ENCODE results near the gene MYO16.

MYO16 gene

GRCh38 chr13:109096101-109096500, 466.7 kb downstream of the MYO16 start:
- no peaks in the 10 kb centered on the region for H4K20me1 ChIP-seq (ENCODE audit: low read depth, low read length)
- no peaks in the 10 kb centered on the region for H3K79me2 ChIP-seq (ENCODE audit: insufficient read depth, low read length)
- H3K9me2 ChIP-seq (replicated peaks; ENCODE audit: insufficient read depth, low read length), result no peaks in the 10 kb centered on the region
- no peak overlapping the region for H3K27ac ChIP-seq (ENCODE audit: low read depth, low read length)
- TF ChIP-seq EZH2phosphoT487 (conservative IDR thresholded peaks at IDR 0.05; ENCODE audit: low read length), result no peak
- no peak overlapping the region for H2AFZ ChIP-seq (ENCODE audit: low read depth, low read length, severe bottlenecking)
- H3K9ac ChIP-seq (ENCODE audit: low read length), result no peak overlapping the region
- H3K9me3 ChIP-seq (ENCODE audit: insufficient read depth, low read length), result no peaks in the 10 kb centered on the region
- no peak overlapping the region for H3K4me2 ChIP-seq (ENCODE audit: low read depth, low read length, poor library complexity, severe bottlenecking)
- H3K4me3 ChIP-seq (ENCODE audit: insufficient read depth, low read length, poor library complexity, severe bottlenecking), result no peak overlapping the region
- H3F3A ChIP-seq (ENCODE audit: insufficient read depth), result no peaks in the 10 kb centered on the region
- H3K27me3 ChIP-seq (ENCODE audit: low read length), result no peaks in the 10 kb centered on the region
- no peaks in the 10 kb centered on the region for H3K36me3 ChIP-seq (ENCODE audit: low read length)

- H3K4me3 ChIP-seq (ENCODE audit: insufficient read depth, low read length, poor library complexity, severe bottlenecking), result no peak overlapping the region
- H3K79me2 ChIP-seq (ENCODE audit: insufficient read depth, low read length), result no peaks in the 10 kb centered on the region
- H3K36me3 ChIP-seq (ENCODE audit: low read length), result no peaks in the 10 kb centered on the region
- H2AFZ ChIP-seq (ENCODE audit: low read depth, low read length, severe bottlenecking), result no peak overlapping the region
- H3K9ac ChIP-seq (ENCODE audit: low read length), result no peak overlapping the region
- no peaks in the 10 kb centered on the region for H3F3A ChIP-seq (ENCODE audit: insufficient read depth)
- TF ChIP-seq EZH2phosphoT487 (conservative IDR thresholded peaks at IDR 0.05; ENCODE audit: low read length), result no peak
- no peak for TF ChIP-seq CTCF (IDR thresholded peaks at IDR 0.05; ENCODE audit: insufficient read depth, low read length, poor library complexity, severe bottlenecking)
- no peaks in the 10 kb centered on the region for H3K27me3 ChIP-seq (ENCODE audit: low read length)
- H3K27ac ChIP-seq (ENCODE audit: low read depth, low read length), result no peak overlapping the region
- H3K9me3 ChIP-seq (ENCODE audit: insufficient read depth, low read length), result no peaks in the 10 kb centered on the region
- H3K4me2 ChIP-seq (ENCODE audit: low read depth, low read length, poor library complexity, severe bottlenecking), result no peak overlapping the region
- H4K20me1 ChIP-seq (ENCODE audit: low read depth, low read length), result no peaks in the 10 kb centered on the region
- H3K9me2 ChIP-seq (replicated peaks; ENCODE audit: insufficient read depth, low read length), result no peaks in the 10 kb centered on the region
Measured at GRCh38 chr13:109100705-109101304, 471.4 kb downstream of the MYO16 start.

- Histone ChIP-seq H3K9me3 (ENCODE audit: insufficient read depth, low read length) (no peaks in the 10 kb centered on the region), H3K27me3 (ENCODE audit: low read length) (no peaks in the 10 kb centered on the region), H3K9me2 (replicated peaks; ENCODE audit: insufficient read depth, low read length) (no peaks in the 10 kb centered on the region), H3K4me3 (ENCODE audit: insufficient read depth, low read length, poor library complexity, severe bottlenecking) (no peak overlapping the region), H3K27ac (ENCODE audit: low read depth, low read length) (no peak overlapping the region), H3K4me2 (ENCODE audit: low read depth, low read length, poor library complexity, severe bottlenecking) (no peak overlapping the region), H3K9ac (ENCODE audit: low read length) (no peak overlapping the region), H4K20me1 (ENCODE audit: low read depth, low read length) (no peaks in the 10 kb centered on the region), H3K36me3 (ENCODE audit: low read length) (no peaks in the 10 kb centered on the region), H2AFZ (ENCODE audit: low read depth, low read length, severe bottlenecking) (no peak overlapping the region), H3K79me2 (ENCODE audit: insufficient read depth, low read length) (no peaks in the 10 kb centered on the region), H3F3A (ENCODE audit: insufficient read depth) (no peaks in the 10 kb centered on the region)
- TF ChIP-seq EZH2phosphoT487 (conservative IDR thresholded peaks at IDR 0.05; ENCODE audit: low read length) (no peak), CTCF (IDR thresholded peaks at IDR 0.05; ENCODE audit: insufficient read depth, low read length, poor library complexity, severe bottlenecking) (no peak)
Measured at GRCh38 chr13:109101550-109102144, 472.2 kb downstream of the MYO16 start.

- H3K9me2 ChIP-seq (replicated peaks; ENCODE audit: insufficient read depth, low read length), result no peaks in the 10 kb centered on the region
- no peak overlapping the region for H3K9ac ChIP-seq (ENCODE audit: low read length)
- H3K4me2 ChIP-seq (ENCODE audit: low read depth, low read length, poor library complexity, severe bottlenecking), result no peak overlapping the region
- no peaks in the 10 kb centered on the region for H3F3A ChIP-seq (ENCODE audit: insufficient read depth)
- H3K27me3 ChIP-seq (ENCODE audit: low read length), result no peaks in the 10 kb centered on the region
- no peaks in the 10 kb centered on the region for H3K36me3 ChIP-seq (ENCODE audit: low read length)
- no peak overlapping the region for H2AFZ ChIP-seq (ENCODE audit: low read depth, low read length, severe bottlenecking)
- no peaks in the 10 kb centered on the region for H3K79me2 ChIP-seq (ENCODE audit: insufficient read depth, low read length)
- TF ChIP-seq EZH2phosphoT487 (conservative IDR thresholded peaks at IDR 0.05; ENCODE audit: low read length) (no peak), CTCF (IDR thresholded peaks at IDR 0.05; ENCODE audit: insufficient read depth, low read length, poor library complexity, severe bottlenecking) (no peak)
- no peak overlapping the region for H3K4me3 ChIP-seq (ENCODE audit: insufficient read depth, low read length, poor library complexity, severe bottlenecking)
- no peaks in the 10 kb centered on the region for H4K20me1 ChIP-seq (ENCODE audit: low read depth, low read length)
- H3K27ac ChIP-seq (ENCODE audit: low read depth, low read length), result no peak overlapping the region
- H3K9me3 ChIP-seq (ENCODE audit: insufficient read depth, low read length), result no peaks in the 10 kb centered on the region
Measured at GRCh38 chr13:109105899-109106298, 476.5 kb downstream of the MYO16 start.
